Bronchial epithelial cell (primary cell): ENCODE data around the gene BAG1. TPM values are rescaled to one million over a fixed set of nuclear protein-coding genes. Genes with fewer than 3 reads are reported as not detected.
A peak's percentile ranks its signal among the peaks of the same experiment; 100 is the strongest.

ENCODE experiments used
- DNase-seq: peaks from one replicate; pipeline ENCODE4 v3.0.0-alpha.2; 2010; ENCODE audit warnings: low read depth
- FAIRE-seq: peaks from 2 replicates; lab custom pipeline; 2011; peaks lifted over from hg19 to GRCh38; lab: Jason Lieb, UNC
- H3K27me3 ChIP-seq: 2 replicates; pipeline ENCODE4 v1.5.1; 2011; ENCODE audit warnings: low read length; ENCODE audit not compliant: control insufficient read depth, insufficient read depth
- H3K36me3 ChIP-seq: 2 replicates; pipeline ENCODE4 v1.5.1; 2011; ENCODE audit warnings: low read length; ENCODE audit not compliant: control insufficient read depth, insufficient read depth
- H3K4me3 ChIP-seq: 2 replicates; pipeline ENCODE4 v1.5.1; 2011; ENCODE audit warnings: mild to moderate bottlenecking, low read depth, low read length, control low read depth
- CTCF ChIP-seq: IDR thresholded peaks from 2 replicates; pipeline ENCODE4 v1.5.1; 2011; ENCODE audit warnings: mild to moderate bottlenecking, moderate library complexity, low read length, control low read depth, inconsistent platforms; ENCODE audit not compliant: insufficient read depth, severe bottlenecking
- total RNA-seq: library from RNA; depleted of rRNA; stranded (reverse); fragments of >200 nt; gene quantifications from 2 replicates; pipeline ENCODE4 v1.2.1, GENCODE V29; 2014

Gene BAG1
- total RNA-seq, 1 donor from 2014 or later = 68.7 TPM

GRCh38 chr9:33304362-33304761 lies 39.9 kb upstream of the BAG1 start:
- Histone ChIP-seq H3K36me3 (peaks cover 38% of the 10 kb centered on the region), H3K4me3 (no peak overlapping the region), H3K27me3 (no peaks in the 10 kb centered on the region)
- no peak for FAIRE-seq
- DNase-seq = no peak
- TF ChIP-seq CTCF = no peak

- H3K27me3 ChIP-seq = no peaks in the 10 kb centered on the region
- no peak overlapping the region for H3K4me3 ChIP-seq
- DNase-seq (peak; percentile 41), FAIRE-seq (no peak)
- TF ChIP-seq CTCF = no peak
- H3K36me3 ChIP-seq = peaks cover 25% of the 10 kb centered on the region
Observed at GRCh38 chr9:33300546-33300945, 36.0 kb upstream of the BAG1 start.

- no peak for FAIRE-seq
- Histone ChIP-seq H3K4me3 (no peak overlapping the region), H3K27me3 (no peaks in the 10 kb centered on the region), H3K36me3 (peaks cover 15% of the 10 kb centered on the region)
- no peak for TF ChIP-seq CTCF
- DNase-seq = no peak
Observed at GRCh38 chr9:33297432-33297831, 32.9 kb upstream of the BAG1 start.

GRCh38 chr9:33295571-33295970 lies 31.1 kb upstream of the BAG1 start:
- no peak for DNase-seq
- TF ChIP-seq CTCF = no peak
- H3K27me3 ChIP-seq = no peaks in the 10 kb centered on the region
- no peak for FAIRE-seq
- H3K36me3 ChIP-seq = peaks cover 12% of the 10 kb centered on the region
- H3K4me3 ChIP-seq = no peak overlapping the region

GRCh38 chr9:33294670-33295432 lies 30.3 kb upstream of the BAG1 start:
- Histone ChIP-seq H3K4me3 (no peak overlapping the region), H3K36me3 (peaks cover 11% of the 10 kb centered on the region), H3K27me3 (no peaks in the 10 kb centered on the region)
- DNase-seq = no peak
- no peak for TF ChIP-seq CTCF
- no peak for FAIRE-seq

GRCh38 chr9:33293782-33294181 lies 29.3 kb upstream of the BAG1 start:
- no peaks in the 10 kb centered on the region for H3K27me3 ChIP-seq
- no peak for TF ChIP-seq CTCF
- FAIRE-seq = no peak
- H3K36me3 ChIP-seq = peaks cover 9% of the 10 kb centered on the region
- no peak overlapping the region for H3K4me3 ChIP-seq
- DNase-seq = no peak
